Measurements from ENCODE around the gene MYO3B.

Gene MYO3B

DNA sequence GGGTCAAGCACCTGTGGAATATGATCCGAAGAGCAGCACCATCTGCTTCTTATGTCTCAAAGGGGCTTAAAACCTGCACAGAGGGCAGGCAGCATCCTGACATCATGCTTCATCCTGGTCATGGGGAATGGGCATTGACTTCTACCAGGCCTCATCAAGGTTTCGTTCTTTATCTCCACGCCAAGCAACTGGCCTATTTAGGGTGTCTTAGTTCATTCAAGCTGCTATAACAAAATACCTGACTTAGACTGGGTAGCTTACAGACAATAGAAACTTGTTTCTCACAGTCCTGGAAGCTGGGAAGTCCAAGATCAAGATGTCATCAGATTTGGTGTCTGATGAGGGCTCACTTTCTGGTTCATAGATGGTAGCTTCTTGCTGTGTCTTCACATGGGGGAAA, 69.4 kb downstream of the MYO3B start:
- H3K27ac ChIP-seq (ENCODE audit: low read length) = no peak overlapping the region
- no peaks in the 10 kb centered on the region for H3K27me3 ChIP-seq (replicated peaks; ENCODE audit: insufficient read depth, low read length)
- H3K9me2 ChIP-seq (replicated peaks; ENCODE audit: insufficient read depth, low read length) = no peaks in the 10 kb centered on the region
- H3K36me3 ChIP-seq (replicated peaks; ENCODE audit: insufficient read depth, low read length) = no peaks in the 10 kb centered on the region
- no peak overlapping the region for H3K9ac ChIP-seq (ENCODE audit: low read length)
- DNase-seq = no peak
- no peaks in the 10 kb centered on the region for H3K4me1 ChIP-seq (ENCODE audit: low read length)
- no peak overlapping the region for H3K4me2 ChIP-seq (ENCODE audit: low read depth, low read length)
- H3F3A ChIP-seq (ENCODE audit: insufficient read depth, low read length) = no peaks in the 10 kb centered on the region
- no peaks in the 10 kb centered on the region for H3K79me2 ChIP-seq (ENCODE audit: low read length)
- H4K20me1 ChIP-seq (ENCODE audit: insufficient read depth, low read length) = no peaks in the 10 kb centered on the region
- H3K4me3 ChIP-seq (ENCODE audit: low read length) = no peak overlapping the region
- H2AFZ ChIP-seq (ENCODE audit: low read length) = no peak overlapping the region
- TF ChIP-seq EZH2phosphoT487 (IDR thresholded peaks at IDR 0.05; ENCODE audit: low read length) = no peak
- no peak for TF ChIP-seq EZH2 (optimal IDR thresholded peaks at IDR 0.05; ENCODE audit: low read depth, low read length)
- TF ChIP-seq, protein P1, sequence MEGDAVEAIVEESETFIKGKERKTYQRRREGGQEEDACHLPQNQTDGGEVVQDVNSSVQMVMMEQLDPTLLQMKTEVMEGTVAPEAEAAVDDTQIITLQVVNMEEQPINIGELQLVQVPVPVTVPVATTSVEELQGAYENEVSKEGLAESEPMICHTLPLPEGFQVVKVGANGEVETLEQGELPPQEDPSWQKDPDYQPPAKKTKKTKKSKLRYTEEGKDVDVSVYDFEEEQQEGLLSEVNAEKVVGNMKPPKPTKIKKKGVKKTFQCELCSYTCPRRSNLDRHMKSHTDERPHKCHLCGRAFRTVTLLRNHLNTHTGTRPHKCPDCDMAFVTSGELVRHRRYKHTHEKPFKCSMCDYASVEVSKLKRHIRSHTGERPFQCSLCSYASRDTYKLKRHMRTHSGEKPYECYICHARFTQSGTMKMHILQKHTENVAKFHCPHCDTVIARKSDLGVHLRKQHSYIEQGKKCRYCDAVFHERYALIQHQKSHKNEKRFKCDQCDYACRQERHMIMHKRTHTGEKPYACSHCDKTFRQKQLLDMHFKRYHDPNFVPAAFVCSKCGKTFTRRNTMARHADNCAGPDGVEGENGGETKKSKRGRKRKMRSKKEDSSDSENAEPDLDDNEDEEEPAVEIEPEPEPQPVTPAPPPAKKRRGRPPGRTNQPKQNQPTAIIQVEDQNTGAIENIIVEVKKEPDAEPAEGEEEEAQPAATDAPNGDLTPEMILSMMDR (IDR thresholded peaks at IDR 0.05; ENCODE audit: low read length) = no peak
- no peaks in the 10 kb centered on the region for H3K9me3 ChIP-seq (replicated peaks; ENCODE audit: insufficient read depth, low read length)

DNA sequence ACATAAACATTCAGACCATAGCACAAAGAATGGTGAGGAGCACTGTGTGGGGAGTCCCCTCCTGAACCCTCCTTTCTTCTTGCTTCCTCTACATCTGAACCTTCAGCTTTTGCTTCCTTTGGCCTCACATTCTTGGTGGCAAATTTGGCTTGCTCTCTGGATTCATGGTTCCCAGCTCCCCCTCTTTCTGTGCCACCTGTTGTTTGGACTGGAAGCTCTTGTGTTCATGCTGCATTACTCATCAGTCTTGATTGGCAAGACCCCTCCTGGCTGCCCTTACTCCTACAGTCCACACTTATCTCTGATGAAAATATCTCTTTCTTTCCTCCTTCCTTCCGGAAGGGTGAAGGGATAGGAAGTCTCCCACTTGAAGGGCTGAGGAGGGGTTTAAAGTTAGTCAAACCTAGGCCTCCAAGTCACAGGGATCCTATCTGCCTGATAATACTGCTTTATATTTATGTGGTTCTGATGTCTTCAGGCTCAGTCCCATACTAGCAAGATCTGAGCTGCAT, 70.0 kb downstream of the MYO3B start:
- Histone ChIP-seq H3K9me3 (replicated peaks; ENCODE audit: insufficient read depth, low read length) (no peaks in the 10 kb centered on the region), H2AFZ (ENCODE audit: low read length) (no peak overlapping the region), H3K79me2 (ENCODE audit: low read length) (no peaks in the 10 kb centered on the region), H3F3A (ENCODE audit: insufficient read depth, low read length) (no peaks in the 10 kb centered on the region), H3K4me1 (ENCODE audit: low read length) (no peaks in the 10 kb centered on the region), H3K4me3 (ENCODE audit: low read length) (no peak overlapping the region), H3K36me3 (replicated peaks; ENCODE audit: insufficient read depth, low read length) (no peaks in the 10 kb centered on the region), H3K4me2 (ENCODE audit: low read depth, low read length) (no peak overlapping the region), H3K27ac (ENCODE audit: low read length) (no peak overlapping the region), H3K27me3 (replicated peaks; ENCODE audit: insufficient read depth, low read length) (no peaks in the 10 kb centered on the region), H3K9ac (ENCODE audit: low read length) (no peak overlapping the region), H3K9me2 (replicated peaks; ENCODE audit: insufficient read depth, low read length) (no peaks in the 10 kb centered on the region), H4K20me1 (ENCODE audit: insufficient read depth, low read length) (no peaks in the 10 kb centered on the region)
- TF ChIP-seq EZH2phosphoT487 (IDR thresholded peaks at IDR 0.05; ENCODE audit: low read length) (no peak), EZH2 (optimal IDR thresholded peaks at IDR 0.05; ENCODE audit: low read depth, low read length) (no peak)
- TF ChIP-seq, protein P1 (IDR thresholded peaks at IDR 0.05; ENCODE audit: low read length) = no peak
- no peak for DNase-seq

DNA sequence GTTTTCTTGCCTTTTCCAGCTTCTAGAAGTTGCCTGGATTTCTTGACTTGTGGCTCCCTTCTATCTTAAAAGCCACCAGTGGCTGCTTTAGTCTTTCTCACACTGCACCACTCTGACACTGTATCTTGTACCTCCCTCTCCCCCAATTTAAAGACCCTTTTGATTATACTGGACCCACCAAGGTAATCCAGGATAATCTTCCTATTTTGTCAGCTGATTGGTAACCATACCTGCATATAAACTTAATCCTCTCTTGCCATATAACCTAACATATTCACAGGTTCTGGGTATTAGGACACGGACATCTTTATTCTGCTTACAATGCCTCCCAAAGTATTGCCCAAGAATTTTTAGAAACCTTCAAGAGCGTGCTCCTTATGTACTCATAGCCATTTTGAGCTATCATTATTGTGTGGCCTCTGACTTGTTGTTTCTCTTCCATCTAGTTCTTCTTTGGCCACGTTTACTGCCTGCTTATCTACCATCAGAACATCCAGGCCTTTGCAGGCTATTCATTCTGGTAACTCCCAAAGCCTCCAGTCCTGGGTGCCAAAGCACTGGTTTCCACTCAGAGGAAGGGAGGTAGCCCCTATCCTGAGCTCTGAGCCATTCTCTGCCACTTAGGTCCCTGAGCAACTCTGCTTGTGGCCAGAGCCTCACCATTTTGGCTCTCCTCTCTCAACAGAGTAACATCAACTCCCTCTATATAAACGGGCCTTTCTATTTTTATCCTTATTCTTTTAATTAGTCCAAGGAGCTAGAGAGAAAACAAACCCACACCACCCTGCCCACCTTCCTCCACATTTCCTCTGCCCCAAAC, 70.8 kb downstream of the MYO3B start:
- no peaks in the 10 kb centered on the region for H3K4me1 ChIP-seq (ENCODE audit: low read length)
- no peaks in the 10 kb centered on the region for H3K36me3 ChIP-seq (replicated peaks; ENCODE audit: insufficient read depth, low read length)
- no peaks in the 10 kb centered on the region for H3K9me2 ChIP-seq (replicated peaks; ENCODE audit: insufficient read depth, low read length)
- no peak for DNase-seq
- no peak overlapping the region for H2AFZ ChIP-seq (ENCODE audit: low read length)
- no peaks in the 10 kb centered on the region for H3K79me2 ChIP-seq (ENCODE audit: low read length)
- H4K20me1 ChIP-seq (ENCODE audit: insufficient read depth, low read length) = no peaks in the 10 kb centered on the region
- no peak overlapping the region for H3K4me2 ChIP-seq (ENCODE audit: low read depth, low read length)
- TF ChIP-seq EZH2phosphoT487 (IDR thresholded peaks at IDR 0.05; ENCODE audit: low read length) (no peak), EZH2 (optimal IDR thresholded peaks at IDR 0.05; ENCODE audit: low read depth, low read length) (no peak)
- TF ChIP-seq, protein P1 (IDR thresholded peaks at IDR 0.05; ENCODE audit: low read length) = no peak
- H3K9me3 ChIP-seq (replicated peaks; ENCODE audit: insufficient read depth, low read length) = no peaks in the 10 kb centered on the region
- no peak overlapping the region for H3K9ac ChIP-seq (ENCODE audit: low read length)
- H3K27me3 ChIP-seq (replicated peaks; ENCODE audit: insufficient read depth, low read length) = no peaks in the 10 kb centered on the region
- H3K27ac ChIP-seq (ENCODE audit: low read length) = no peak overlapping the region
- H3F3A ChIP-seq (ENCODE audit: insufficient read depth, low read length) = no peaks in the 10 kb centered on the region
- H3K4me3 ChIP-seq (ENCODE audit: low read length) = no peak overlapping the region
